Nucleus accumbens (tissue), 56 donors: ENCODE results near the gene CEP55.
A peak's percentile ranks its signal among the peaks of the same experiment; 100 is the strongest.

Experiments
- DNase-seq, 56 donors: peaks; one replicate each; lab custom pipeline; 2025; lab: John Stamatoyannopoulos, UW

The CEP55 gene

DNA sequence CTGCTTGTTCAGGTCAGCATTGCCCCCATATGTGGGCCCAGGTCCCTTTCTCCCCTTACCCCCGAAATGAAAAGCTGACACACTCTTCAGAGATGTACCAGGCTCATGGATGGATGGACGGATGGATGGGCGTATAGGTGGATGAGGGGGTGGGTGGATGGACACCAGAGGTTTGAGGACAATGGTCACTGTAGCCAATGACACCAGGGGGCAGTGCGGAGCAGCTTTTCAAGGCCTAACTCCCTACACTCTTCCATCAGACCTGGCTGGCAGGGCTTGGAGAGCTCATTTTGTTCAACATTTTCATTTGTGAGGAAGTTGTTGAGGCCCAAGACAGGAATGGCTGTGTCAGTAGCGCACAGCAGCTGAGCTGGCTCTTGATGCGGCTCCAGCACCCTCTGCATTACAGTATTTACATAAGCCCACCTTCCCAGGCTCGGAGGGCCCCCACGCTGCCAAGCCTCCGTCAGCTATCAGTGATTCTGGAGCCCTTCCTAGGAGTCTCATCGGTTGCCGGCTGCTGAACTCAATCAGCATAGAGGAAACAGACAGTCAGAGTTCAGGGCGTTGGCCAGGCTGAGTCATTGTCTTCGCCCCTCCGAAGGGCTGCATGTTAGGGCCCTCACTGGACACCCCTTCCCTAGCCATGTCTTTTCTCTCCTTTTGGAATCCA lies 58.5 kb downstream of the CEP55 start:
- DNase-seq: peak in 26 of 56 donors; percentile 4 to 75 (median 23)

DNA sequence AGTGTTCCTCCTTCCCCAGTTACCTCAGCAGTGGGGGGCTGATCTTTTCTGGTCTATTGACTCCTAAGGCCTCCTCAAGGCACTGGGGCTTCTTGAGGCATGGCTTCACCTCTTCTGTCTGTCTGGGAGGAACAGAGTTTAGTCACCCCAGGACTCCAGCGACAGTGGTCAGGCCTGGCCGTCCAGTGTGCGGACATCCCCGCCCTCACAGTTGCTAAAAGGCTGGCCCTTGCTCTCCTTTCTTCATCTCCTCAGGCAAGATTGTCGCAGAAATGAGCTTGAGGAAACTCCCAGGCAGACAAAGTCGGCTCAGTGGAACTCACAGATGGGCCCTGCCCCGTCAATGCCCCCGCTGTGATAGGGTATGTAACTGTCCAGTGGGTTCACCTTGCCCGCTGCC lies 63.1 kb downstream of the CEP55 start:
- DNase-seq: no peak

DNA sequence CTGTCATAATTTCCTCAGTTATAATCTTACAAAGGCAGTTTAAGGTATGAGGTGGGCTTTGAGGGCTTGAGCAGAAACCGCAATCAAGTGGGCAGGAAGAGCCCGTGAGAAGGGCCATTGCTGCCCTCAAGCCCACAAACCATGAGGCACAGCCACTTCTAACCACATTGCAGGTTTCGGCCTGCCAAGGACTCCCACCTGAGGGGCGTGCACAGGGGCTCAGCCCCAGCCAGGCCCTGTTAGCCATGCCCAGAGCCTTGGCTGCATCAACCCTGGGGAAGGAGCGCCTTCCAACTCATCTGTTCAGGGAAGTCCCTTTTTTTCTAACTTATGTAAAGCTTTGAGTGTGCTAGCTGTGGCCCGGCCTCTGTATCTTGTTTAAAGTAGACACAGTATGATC lies 64.1 kb downstream of the CEP55 start:
- no peak for DNase-seq

DNA sequence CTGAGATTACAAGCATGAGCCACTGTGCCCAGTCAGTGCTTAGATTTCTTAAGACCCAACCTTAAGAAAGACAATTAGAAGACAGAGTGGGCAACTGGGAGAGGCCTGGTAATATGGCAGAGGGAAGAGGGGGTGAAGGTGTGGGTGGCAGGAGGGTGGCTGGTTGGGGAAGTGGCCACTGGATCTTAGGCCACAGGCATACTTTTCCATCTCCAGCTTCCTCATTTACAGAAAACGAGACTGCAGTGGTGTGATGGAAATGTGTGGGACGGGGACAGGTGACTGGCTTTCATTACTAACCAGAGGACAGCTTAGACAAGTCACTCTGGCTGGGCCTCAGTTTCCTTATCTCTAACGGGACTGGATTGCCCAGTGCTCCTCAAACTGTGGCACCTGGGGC lies 69.0 kb downstream of the CEP55 start:
- DNase-seq: no peak

DNA sequence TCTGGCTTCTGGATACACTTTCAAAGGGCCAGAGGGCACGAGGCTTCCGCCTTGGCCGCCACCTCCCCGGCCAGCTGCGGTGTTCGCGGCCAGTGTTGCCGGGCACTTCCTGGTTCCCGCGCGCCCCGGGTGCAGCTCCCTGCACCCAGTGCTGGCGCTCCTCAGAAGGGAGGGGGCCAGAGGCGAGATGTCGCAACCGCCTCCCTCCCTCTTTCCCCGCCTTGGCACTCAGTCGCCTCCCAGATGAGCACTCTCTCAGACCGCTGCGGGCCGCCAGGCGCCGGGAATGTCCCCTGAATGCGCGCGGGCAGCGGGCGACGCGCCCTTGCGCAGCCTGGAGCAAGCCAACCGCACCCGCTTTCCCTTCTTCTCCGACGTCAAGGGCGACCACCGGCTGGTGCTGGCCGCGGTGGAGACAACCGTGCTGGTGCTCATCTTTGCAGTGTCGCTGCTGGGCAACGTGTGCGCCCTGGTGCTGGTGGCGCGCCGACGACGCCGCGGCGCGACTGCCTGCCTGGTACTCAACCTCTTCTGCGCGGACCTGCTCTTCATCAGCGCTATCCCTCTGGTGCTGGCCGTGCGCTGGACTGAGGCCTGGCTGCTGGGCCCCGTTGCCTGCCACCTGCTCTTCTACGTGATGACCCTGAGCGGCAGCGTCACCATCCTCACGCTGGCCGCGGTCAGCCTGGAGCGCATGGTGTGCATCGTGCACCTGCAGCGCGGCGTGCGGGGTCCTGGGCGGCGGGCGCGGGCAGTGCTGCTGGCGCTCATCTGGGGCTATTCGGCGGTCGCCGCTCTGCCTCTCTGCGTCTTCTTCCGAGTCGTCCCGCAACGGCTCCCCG lies 70.2 kb downstream of the CEP55 start, which contains the start of gene FFAR4:
Gene FFAR4, plus strand, starts transcription at position 231 of the 842 bp plus-strand sequence. Its CDS starts 56 bp downstream, at position 287.
- peak in 11 of 56 donors; percentile 4 to 47 (median 18) for DNase-seq

DNA sequence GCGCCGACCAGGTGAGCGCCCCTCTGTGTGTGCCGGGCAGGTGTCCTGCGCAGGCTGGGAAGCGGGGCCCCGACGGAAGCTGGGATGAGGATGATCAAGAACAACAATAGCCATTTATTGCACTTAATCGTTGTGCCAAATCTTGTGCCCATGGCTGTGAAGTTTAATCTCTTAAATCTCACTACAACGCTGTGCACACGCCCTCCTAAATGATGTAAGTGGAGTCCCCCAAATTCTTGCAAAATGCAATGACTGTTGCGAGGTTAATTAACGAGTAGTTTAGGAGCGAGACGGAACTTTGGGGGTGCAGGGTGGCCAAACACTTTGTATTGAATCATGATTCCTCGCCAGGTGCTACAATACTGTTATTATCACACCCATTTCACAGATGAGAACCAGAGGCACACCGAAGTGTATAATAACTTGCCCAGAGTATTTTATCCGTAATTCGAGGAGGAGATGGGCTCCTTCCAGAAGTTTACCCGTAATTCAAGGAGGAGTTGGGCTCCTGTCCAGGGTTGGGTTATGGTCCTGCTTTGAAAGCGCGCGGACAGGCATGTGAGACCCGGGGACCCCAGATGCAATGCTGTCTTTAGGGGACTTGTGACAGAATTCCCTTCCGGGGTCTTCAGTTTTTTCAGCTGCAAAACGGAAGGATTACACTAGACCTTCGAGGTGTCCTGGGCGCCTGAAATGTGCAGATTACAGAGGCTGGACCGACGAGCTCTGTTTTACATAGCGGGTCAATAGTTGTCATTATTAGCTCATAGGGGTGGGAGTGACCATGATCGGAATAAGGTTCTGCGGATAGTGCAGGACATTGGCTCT lies 71.1 kb downstream of the CEP55 start:
- no peak for DNase-seq

DNA sequence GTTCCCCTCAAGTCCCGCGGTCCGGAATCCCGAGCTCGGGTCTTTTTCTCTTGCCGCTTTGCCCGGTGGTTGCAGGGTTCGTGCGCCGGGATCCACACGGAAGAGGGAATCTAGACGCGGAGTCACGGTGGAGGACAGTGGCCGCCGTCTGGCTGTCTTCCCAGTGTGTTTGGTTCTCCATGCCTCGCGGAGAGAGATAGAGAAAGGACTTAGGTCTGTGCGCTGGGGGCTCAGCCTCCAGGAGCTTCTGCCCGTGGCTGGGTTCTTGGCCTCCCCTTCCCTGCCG lies 71.6 kb downstream of the CEP55 start:
- no peak for DNase-seq

DNA sequence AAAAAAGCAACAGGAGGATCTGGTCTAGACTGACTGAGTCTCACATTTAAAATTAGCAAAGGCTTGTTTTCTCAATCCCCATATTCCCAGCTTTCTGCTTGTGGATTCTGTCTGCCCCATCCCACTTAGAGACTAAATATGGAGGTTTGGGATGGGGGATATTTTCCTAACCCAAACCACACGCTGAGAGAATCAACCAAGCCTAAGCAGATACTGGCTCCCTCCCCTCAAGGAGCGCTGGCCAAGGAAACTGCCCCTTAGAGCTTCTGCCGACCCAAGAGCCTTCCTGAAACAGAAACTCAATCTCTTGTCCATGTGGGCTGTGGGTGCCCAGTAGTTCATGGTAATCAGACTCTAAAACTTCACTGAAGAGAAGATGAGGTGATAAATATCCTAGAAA lies 74.0 kb downstream of the CEP55 start:
- DNase-seq: no peak

DNA sequence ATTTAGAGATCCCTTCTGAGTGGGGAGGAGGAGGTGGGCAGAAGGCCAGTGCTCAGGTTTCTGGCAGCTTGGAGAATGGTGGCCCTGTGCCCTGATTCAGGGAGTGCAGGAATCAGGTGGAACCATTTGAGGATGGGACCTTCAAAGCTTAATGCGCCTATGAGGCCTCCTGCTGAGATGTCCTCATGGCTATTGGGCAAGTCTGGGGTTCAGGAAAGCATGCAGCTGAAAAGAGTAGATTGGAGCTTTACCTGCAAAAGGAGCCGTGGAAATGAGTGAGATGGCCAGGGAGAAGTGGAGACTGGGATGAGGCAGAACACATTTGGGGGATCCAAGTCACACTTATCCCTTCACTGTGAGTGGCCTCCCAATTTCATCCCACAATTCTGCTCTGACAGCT lies 76.2 kb downstream of the CEP55 start:
- no peak for DNase-seq

DNA sequence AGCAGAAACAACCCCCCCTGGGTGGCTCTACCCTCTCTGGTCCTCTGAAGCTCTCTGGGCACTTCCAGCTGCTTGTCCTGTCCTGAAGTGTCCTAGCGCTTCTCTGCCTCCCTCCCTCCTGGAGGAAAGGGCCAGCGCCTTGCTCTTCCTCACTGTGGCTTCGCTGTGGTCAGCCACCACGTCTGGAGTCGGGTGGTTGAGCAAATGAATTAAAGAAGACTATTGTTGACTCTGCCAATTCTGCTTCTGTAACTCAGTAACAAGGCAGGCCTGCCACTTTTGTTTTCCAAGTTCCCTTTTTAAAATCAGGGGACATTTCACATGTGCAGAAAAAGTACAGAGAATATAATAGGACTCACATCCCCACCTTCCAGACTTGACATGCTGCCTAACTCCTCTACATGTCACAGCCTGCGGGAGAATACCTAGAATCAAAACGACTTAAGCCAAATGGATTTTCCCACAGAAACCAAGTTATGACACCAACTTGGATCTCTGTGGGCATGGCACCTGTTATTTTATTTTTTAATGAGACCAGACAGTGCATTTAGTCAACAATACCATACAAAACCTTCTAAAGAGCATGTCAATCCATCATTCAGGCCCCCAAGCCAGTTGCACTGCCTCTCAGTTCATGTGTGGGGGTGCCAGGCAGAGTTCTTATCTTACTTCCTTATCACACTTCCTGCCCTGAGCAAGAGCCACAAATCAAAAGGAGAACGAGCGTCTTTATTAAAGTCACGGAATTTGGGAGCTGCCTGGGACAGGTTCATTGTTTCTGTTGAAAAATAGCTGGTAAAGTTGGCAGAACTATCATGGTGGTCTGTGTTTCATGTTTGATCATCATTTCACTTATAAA lies 76.9 kb downstream of the CEP55 start:
- DNase-seq: peak in 8 of 56 donors; percentile 4 to 41 (median 10)

DNA sequence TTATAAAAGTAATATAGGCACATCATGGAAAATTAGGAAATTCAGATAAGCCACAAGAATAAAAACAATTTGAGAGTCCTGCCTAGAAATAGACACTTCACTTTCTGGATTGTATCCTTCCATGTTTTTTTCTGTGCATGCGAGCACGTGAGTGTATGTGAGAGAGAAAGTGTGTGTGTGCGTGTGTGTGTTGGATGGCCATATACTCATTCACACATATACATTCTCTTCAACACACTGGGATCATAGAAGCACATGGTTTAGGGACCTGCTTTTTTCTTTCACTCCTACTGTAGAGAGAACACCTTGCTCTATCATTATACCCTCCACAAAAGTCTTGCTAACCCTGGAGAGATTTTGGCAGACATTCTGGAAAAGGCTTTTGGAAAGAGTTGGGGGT lies 77.5 kb downstream of the CEP55 start:
- DNase-seq: no peak

DNA sequence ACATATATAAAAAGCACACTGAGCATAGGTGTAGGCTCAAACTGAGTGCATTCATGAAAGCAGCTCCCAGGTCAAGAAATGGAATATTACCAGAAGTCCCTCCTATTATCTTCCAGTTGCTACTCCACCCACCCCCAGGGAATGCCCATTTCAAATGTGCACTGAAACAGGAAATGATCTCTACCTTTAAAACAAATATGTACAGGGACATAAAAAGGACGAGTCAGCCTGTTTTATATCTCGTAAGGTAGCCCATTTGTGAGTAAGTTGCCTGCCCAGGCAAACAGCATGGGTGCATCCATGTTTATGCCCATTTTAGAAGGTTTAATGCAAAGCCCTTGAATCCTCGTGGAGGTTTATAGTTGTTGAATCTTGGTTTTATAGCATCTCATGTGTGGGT lies 80.5 kb downstream of the CEP55 start:
- no peak for DNase-seq

DNA sequence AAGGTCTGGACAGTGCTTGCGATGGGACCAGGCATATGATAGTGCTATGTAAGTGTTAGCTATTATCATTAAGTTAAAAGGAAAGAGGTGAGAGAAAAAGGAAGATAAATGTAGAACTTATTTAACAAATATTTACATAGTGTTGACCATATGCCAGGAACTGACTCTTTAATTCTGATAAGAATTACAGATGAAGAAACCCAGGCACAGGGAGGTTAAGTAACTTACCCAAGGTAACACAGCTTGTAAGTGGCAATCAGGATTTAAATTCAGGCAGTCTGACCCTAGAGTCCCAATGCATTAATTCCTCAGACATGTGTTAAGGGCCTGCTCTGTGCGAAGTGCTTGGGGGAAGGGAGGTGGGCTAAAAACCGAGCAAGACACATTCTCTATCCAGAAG lies 81.2 kb downstream of the CEP55 start:
- no peak for DNase-seq
